ENCODE measurements around the gene SCAMP2. TPM values are rescaled to one million over a fixed set of nuclear protein-coding genes. Genes with fewer than 3 reads are reported as not detected.

Gene SCAMP2
- total RNA-seq, 1 donor from 2014 or later = 56.7 TPM

DNA sequence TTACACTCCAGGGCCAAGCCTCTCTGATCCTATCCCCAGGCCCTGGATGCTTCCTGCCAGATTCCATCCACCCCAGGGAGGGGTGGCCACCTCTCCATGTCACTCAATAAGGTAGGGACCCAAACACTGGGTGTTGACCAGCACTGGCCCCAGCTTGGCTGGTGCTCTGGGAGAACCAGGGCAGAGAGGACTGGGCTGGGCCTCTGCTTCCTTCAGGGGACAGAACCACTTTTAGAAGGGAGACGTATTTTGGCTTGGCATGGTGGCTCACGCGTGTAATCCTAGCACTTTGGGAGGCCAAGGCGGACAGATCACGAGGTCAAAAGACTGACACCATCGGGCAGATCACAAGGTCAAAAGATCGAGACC is 51.4 kb downstream of the SCAMP2 start:
- intact Hi-C loops (cut with DNase I) = no loop called here
- no peak for DNase-seq (ENCODE audit: extremely low spot score in 2 of 2)
- Histone ChIP-seq H3K36me3 (no peaks in the 10 kb centered on the region), H3K4me1 (peaks cover 23% of the 10 kb centered on the region), H3K27me3 (no peaks in the 10 kb centered on the region), H3K9me3 (no peaks in the 10 kb centered on the region), H3K27ac (no peak overlapping the region), H3K4me3 (no peak overlapping the region)
- TF ChIP-seq POLR2A (IDR thresholded peaks at IDR 0.05) = no peak
- no peak for TF ChIP-seq CTCF (IDR thresholded peaks at IDR 0.05)
- TF ChIP-seq POLR2AphosphoS5 (IDR thresholded peaks at IDR 0.05; ENCODE audit: insufficient read depth in 1 of 2, low read depth in 1 of 2) = no peak

GRCh38 chr15:74821091-74821789 is 51.9 kb downstream of the SCAMP2 start:
- Histone ChIP-seq H3K9me3 (no peaks in the 10 kb centered on the region), H3K36me3 (no peaks in the 10 kb centered on the region), H3K27ac (no peak overlapping the region), H3K4me1 (peaks cover 28% of the 10 kb centered on the region), H3K27me3 (no peaks in the 10 kb centered on the region), H3K4me3 (no peak overlapping the region)
- no peak for DNase-seq (ENCODE audit: extremely low spot score in 2 of 2)
- intact Hi-C loops (cut with DNase I) = no loop called here
- TF ChIP-seq POLR2AphosphoS5 (IDR thresholded peaks at IDR 0.05; ENCODE audit: insufficient read depth in 1 of 2, low read depth in 1 of 2) (no peak), POLR2A (IDR thresholded peaks at IDR 0.05) (no peak), CTCF (IDR thresholded peaks at IDR 0.05) (no peak)

GRCh38 chr15:74820056-74820455 is 53.1 kb downstream of the SCAMP2 start:
- TF ChIP-seq POLR2AphosphoS5 (IDR thresholded peaks at IDR 0.05; ENCODE audit: insufficient read depth in 1 of 2, low read depth in 1 of 2) (no peak), POLR2A (IDR thresholded peaks at IDR 0.05) (no peak), CTCF (IDR thresholded peaks at IDR 0.05) (no peak)
- Histone ChIP-seq H3K4me3 (no peak overlapping the region), H3K27me3 (no peaks in the 10 kb centered on the region), H3K36me3 (no peaks in the 10 kb centered on the region), H3K4me1 (peaks cover 28% of the 10 kb centered on the region), H3K27ac (no peak overlapping the region), H3K9me3 (no peaks in the 10 kb centered on the region)
- DNase-seq (ENCODE audit: extremely low spot score in 2 of 2) = no peak
- intact Hi-C loops (cut with DNase I) = no loop called here

GRCh38 chr15:74817370-74817737 is 55.8 kb downstream of the SCAMP2 start:
- Histone ChIP-seq H3K27ac (peak overlapping the region; percentile 16), H3K27me3 (no peaks in the 10 kb centered on the region), H3K4me3 (no peak overlapping the region), H3K9me3 (no peaks in the 10 kb centered on the region), H3K36me3 (no peaks in the 10 kb centered on the region), H3K4me1 (peaks cover 28% of the 10 kb centered on the region)
- intact Hi-C loops (cut with DNase I) = no loop called here
- DNase-seq (ENCODE audit: extremely low spot score in 2 of 2) = no peak
- TF ChIP-seq POLR2AphosphoS5 (IDR thresholded peaks at IDR 0.05; ENCODE audit: insufficient read depth in 1 of 2, low read depth in 1 of 2) = peak in 1 of 2 donors; percentile 41
- no peak for TF ChIP-seq CTCF (IDR thresholded peaks at IDR 0.05)

- peaks cover 28% of the 10 kb centered on the region for H3K4me1 ChIP-seq
- no peaks in the 10 kb centered on the region for H3K27me3 ChIP-seq
- intact Hi-C loops (cut with DNase I) = no loop called here
- no peak for DNase-seq (ENCODE audit: extremely low spot score in 2 of 2)
- no peak for TF ChIP-seq POLR2A (IDR thresholded peaks at IDR 0.05)
- no peak for TF ChIP-seq CTCF (IDR thresholded peaks at IDR 0.05)
- TF ChIP-seq POLR2AphosphoS5 (IDR thresholded peaks at IDR 0.05; ENCODE audit: insufficient read depth in 1 of 2, low read depth in 1 of 2) = no peak
- H3K9me3 ChIP-seq = no peaks in the 10 kb centered on the region
- H3K27ac ChIP-seq = peak overlapping the region; percentile 16
- H3K4me3 ChIP-seq = no peak overlapping the region
- H3K36me3 ChIP-seq = no peaks in the 10 kb centered on the region
Measured at GRCh38 chr15:74816624-74817369, 56.4 kb downstream of the SCAMP2 start.
